HG02763 (cell line): ENCODE data around the gene GALR1.

Experiments used
- ATAC-seq: cut with Tn5 transposase; IDR thresholded peaks from one replicate; pipeline ENCODE4 v1.9.1; 2021; ENCODE audit warnings: mild to moderate bottlenecking, moderate library complexity; ENCODE audit not compliant: unreplicated experiment

The GALR1 gene

DNA sequence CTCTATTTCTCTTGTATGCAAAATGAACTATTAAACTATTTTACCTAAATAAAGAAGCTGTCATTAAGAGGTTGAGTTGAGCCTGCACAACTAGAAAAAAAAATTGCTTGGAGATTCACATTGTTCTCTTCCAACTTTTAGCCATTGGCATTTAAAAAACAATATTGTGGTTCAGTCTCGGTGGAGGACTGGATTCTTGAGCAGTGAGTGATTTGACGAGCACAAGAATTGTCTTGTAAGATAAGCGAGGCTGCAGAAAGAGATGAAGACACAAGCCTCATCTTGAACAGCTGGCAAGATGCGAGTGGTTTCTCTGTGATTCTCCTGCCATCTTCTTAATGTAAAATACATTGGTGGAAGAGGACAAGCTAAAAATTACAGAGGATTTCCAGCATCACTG lies 67.0 kb downstream of the GALR1 start:
- ATAC-seq: no peak

DNA sequence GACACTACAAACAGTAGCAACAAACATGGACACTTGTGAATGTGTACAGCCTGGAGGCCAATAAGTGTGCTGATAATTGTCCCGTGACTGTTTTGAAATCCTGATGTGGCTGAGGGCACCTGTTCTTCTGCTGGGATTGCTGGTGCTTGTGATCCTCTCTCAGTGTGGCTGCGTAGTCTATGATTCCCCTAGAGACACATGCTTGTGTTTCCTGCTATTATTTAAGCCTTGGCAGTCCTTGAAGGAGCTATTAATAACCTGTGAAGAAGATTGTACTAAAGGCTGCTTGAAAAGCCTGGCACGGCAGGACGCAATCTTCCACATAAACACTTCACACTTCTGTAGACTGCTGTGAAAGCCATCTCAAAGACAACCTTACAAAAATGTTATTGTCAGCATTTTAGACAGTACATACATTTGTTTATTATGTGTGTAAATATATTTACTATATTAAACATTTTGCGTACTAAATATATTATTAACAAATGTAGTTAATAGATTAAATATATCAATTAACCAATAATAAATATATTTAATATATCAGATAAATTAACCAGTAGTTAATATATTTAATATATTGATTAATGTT lies 71.4 kb downstream of the GALR1 start:
- no peak for ATAC-seq

DNA sequence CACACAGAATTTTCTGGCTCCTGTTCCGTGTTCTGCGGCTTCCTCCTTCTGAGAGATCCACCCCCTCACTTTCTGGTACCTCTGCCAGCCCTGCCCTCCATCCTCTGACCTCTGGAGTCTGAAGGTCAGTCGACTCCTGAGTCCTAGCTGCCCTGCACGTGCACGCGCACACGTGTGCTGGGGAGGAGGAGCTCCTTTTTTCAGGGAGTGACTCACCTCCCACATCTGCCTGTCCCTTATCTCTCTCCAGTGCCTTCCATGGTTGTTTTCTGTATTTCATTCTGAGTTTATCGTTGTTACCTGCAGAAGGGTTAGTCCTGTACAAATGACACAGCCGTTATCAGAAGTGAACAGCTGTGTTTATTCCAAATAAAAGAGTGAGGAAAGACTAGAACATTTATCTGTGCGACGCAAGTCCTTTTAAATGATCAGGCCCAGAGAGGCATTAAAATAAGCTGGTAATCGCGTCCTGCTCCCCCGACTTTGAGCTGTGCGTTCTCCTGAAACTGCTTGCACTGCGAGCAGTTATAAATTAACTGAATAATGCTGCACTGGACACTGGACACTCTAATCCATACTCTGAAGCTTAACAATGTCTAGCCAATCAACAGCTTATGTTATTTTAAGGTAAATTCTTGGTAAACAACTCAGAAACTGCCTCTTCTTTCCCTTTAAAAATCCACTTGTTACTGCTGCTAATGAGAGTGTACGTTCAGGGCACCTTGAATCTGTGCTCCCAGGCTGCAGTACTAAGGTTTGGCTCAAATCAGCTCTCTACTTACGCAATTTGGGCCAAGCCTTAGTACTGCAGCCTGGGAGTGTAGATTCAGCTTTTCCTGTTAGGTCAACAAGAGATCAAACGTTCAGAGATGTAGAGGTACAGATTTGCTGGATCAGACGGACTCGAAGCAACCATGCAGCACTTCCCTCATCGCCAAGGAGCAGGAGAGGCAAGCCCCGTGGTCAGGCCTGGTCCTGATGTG lies 72.5 kb downstream of the GALR1 start:
- ATAC-seq: no peak

DNA sequence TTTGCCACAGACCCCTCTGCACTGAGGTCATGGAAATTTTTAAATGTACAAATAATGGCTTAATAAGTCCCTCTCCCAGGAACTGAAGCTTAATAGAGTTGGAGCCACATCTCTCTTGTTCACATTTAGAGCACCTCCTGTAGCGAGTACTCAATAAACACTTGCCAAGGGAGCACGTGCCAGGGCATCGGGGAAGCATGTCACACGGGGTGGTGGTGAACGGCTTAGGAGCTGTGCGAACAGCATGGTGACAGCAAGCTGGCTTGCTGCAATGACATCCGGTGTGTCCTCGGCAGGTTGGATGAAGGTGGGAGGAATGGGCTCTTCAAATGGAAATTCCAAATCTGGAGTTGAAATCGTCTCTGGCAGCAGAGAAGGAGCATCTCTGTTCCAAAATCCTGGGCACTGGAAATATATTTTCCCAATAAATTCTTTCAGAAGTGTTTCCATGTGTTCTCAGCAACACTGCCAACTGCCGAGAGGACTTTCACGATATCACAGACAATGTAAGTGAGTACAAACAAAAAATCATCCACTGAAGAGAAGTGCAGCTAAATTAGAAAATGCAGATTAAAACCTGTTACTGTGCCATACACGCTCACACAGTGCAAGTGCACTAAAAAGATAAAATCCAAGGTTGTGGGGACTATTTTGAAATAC lies 74.1 kb downstream of the GALR1 start:
- no peak for ATAC-seq
